Left renal cortex interstitium (tissue), 4 donors: ENCODE measurements around the gene CCDC142. TPM values are rescaled to one million over a fixed set of nuclear protein-coding genes. Genes with fewer than 3 reads are reported as not detected.
"Not testable (repeated sequence)": the region's sequence is repeated elsewhere in the genome, so short reads cannot be mapped to it uniquely, and the experiment has no call there.

ENCODE experiments used
- DNase-seq, 4 donors: peaks; one replicate each; pipeline ENCODE4 v3.0.0-alpha.2; 2013; ENCODE audit warnings: low read depth in 4 of 4, low spot score in 2 of 4, missing footprints in 1 of 4
- polyA plus RNA-seq, 4 donors: library from polyadenylated mRNA; unstranded; fragments of 120-200 nt; gene quantifications; one replicate each; pipeline ENCODE4 v1.2.1, GENCODE V29; 2013; ENCODE audit not compliant: insufficient read length in 4 of 4

Gene CCDC142
- polyA plus RNA-seq, 4 donors = 8.5 to 19.7 (median 13.4) TPM

GRCh38 chr2:74500578-74500946 lies 17.8 kb upstream of the CCDC142 start:
- DNase-seq = no peak

DNA sequence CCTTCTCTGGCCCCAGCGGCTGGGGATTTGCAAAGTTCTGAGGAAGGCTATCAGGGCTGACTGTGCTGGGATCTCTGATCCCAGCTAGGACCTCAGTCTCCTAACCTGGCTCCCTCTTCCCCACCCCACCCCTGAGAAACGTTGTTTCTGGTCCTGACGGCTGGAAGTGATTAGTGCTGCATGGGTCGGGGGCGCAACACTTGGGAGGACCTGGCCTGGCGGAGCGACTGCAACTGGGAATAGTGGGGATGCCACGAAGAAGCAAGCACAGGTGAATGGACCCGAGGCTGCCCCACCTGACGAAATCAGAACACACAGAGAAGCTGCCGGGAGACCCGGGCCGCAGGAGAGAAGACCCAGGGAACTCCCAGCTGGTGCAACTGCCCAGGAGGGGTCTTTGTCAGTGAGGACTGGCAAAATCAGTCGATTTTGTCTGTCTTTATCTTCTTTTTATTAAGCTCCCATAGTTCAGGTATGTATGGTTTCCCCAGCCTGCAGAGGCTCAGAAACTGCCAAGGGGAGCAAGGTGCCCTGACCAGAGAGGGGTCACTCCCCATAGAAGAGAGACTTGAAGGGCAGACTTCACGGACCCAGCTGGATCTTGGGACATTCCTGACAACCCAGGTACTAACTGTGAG lies 17.3 kb upstream of the CCDC142 start:
- DNase-seq = no peak

DNA sequence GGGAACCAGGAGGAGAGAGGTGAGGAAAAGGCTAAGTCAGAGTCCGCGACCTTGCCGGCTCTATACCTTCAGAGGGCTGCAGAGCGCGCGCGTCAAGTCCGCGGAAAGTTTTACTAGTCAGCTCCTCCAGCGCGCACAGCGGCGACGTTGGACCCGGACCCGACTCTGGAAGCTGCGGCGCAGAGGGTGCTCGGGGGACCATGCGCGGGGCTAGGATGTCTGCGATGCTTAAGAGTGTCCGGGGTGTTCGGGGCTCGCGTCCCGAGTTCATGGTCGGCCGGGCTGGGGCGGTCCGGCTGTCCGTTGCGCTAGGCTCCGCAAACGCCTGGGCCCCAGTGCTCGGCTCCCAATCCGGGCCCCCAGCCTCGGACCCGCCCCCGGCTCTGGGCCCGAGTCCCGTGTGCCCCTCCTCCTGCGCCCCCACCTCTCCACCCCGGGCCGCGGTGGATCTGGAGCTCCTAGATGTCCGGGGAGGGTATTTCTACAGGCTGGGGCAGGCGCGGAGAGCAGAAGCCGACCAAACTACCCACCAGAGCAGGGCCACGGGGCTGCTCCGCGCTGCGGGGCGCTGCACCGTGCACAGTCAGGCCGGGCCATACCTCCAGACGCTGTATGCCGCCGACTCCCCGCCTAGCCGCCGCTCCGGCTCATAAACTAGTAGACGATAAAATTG lies 16.6 kb upstream of the CCDC142 start, which contains the start of gene LBX2:
TSS of gene LBX2 (minus strand) at position 337 of the 673 bp plus-strand sequence. CDS start at position 271, 66 bp downstream.
- DNase-seq = no peak

GRCh38 chr2:74498500-74499266 lies 15.9 kb upstream of the CCDC142 start:
- no peak for DNase-seq

- DNase-seq = no peak
These were observed 15.1 kb upstream of the CCDC142 start for GRCh38 chr2:74497777-74498499.

DNA sequence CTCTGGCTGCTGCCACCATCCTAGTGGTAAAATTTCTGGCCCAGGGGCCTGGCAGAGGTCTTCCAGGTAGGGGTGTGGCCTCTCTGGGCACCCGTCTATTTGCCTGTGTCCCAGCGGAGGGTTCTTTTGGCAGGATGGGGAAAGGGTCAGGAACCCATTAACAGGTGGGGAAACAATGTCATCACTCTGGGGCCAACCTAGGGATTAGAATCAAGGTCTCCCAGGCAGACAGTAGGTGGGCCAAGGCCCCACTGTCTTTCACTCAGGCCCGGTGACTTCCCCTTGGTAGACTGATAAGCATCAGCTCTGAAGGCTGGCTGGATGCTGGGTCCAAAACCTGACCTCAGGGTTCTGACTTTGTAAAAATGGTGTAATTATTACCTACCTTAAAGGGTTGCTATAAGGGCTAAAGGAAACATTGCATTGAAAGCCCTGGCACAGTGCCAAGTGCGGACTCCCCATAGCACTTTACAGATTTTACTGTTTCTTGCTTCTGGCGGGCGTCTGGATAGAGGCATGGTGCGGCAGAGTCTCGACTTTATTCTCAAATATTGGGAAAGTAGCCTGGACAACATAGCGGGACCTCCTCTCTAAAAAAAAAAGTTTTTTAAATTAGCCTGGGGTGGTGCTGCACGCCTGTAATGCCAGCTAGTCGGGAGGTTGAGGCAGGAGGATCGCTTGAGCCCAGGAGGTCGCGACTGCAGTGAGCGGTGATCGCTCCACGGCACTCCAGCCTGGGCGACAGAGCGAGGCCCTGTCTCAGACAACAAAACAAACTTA lies 14.4 kb upstream of the CCDC142 start:
- DNase-seq = no peak

DNA sequence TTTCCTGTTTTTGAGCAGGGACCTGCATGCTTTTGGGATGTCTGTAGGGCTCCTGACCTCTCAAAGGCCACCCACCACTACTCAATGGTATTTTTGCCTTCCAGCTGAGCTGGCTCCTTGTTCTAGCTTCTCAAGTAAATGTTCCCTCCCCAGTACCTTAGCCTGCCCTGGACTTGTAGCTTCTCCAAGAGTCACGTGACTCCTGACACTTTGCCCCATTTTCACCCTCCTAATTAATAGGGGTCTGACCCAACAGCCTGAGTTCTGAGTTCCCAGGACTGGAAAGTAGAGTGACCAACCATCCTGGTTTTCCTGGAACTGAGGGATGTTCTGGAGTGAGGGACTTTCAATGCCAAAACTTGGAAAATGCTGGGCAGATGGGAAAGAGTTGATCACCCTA lies 12.6 kb upstream of the CCDC142 start:
- DNase-seq = no peak

DNA sequence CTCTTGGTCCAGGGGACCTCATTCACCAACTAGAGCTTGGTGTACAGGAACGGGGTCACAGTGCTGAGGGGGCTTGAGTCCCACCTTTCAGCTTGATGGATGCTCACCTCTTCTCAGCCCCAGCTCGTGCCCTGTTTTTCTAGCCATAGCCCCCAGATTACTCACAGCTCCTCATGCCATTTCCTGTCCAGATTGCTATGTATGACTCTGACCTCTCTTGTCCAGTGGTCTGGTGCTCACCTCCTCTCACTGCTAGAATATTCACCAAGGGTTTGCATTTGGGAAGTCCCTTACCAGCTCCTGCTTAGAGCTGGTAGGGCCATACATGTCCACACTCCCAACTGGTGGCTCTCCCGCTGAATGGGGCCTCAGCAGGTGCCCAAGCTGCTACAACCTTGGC lies 10.7 kb upstream of the CCDC142 start:
- DNase-seq = no peak

DNA sequence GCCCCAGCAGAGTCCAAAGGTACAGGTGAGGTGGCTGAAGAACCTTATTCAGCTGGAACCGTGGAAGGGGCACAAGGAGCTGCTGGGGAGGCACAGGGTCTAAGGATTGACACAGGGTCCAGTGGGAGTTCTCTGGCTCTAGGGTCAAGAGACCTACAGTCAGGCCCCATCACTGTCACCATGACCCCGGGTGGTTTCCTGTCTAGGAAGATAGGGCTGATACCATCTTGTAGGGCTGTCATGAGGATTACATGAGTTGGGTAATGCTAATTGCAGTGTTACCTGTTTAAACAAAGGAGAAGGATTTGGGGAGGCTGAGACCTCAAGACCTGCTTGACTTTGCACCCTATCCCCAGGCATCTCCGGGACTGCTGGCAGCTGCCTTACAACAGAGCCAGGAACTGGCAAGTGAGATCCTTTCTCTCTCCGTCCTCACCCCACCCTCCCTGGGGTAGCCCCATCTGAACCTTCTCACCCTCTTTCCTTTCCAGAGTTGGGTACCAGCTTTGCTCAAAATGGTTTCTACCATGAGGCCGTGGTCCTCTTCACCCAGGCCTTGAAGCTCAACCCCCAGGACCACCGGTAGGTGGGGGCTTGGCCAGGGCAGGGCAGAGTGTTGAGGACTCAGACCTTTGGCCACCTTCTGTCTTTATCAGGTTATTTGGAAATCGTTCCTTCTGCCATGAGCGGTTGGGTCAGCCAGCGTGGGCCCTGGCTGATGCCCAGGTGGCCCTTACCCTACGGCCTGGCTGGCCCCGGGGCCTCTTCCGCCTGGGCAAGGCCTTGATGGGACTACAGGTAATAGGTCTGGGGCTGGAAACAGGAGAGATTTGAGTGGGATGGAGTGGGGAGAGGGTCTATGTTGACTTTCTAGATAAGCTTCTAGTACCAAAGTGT lies 9.1 kb upstream of the CCDC142 start:
- DNase-seq = no peak

DNA sequence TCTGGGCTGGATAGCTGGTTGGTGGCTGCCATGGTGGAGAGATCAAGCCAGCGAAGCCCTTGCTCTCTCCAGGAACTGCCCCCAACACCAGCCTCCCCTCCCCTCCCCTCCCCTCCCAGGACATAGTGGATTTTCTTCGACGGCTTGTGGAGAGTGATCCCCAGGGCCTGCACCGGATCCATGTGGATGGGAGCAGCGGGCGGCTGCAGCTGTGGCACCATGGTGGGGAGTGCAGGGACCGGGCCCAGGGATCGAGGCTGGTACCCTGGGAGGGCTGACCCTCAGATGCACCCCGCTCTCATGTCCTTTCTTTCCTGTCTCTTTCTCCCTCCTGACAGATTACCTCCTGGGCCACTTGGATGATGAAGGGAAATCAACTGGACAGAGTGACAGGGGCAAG lies 7.1 kb upstream of the CCDC142 start:
- no peak for DNase-seq

GRCh38 chr2:74488643-74489481 lies 6.1 kb upstream of the CCDC142 start:
- no peak for DNase-seq

- no peak for DNase-seq
These were observed 3.3 kb upstream of the CCDC142 start for GRCh38 chr2:74486141-74486540.

GRCh38 chr2:74483675-74484164 lies 922 bp upstream of the CCDC142 start:
- not testable (repeated sequence) for DNase-seq

DNA sequence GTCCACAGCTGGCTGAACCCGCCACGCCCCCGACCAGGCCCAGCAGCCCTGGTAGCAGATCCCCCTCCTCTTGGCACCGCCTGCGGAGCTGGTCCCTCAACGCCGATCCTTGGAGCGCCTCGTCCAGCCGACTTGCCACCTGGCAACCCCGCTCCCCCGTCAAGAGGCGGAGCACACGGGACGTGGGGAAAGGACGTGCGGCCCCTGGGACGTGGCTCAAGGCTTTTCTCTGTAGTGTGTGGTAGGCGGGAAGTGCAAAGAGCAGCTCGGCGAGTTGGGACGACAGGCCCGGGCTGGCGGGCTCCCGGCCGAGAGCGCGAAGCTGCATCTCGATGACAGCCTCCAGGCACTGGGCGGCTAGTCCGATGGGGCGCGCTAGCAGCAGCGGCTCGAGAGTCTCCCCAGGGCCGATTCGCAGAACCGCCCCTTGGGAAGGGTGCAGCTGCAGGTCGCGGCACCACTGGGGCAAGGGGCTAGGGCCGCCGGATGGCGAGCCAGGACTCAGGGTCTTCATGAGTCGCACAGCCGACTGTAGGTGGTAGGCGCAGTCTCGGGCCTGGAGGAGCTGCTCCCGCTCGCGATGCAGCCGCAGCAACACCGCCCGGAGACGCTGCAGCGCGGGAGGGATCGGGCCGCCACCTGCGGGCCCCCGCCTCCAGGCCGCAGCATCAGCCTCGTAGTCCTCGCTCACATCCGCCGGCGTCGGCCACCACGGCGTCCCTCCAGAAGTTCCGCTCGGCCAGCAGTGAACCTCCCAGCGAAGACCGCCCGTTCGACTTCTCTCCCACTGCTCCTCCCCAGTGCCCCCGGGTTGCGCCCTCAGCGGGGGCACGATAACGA lies 617 bp downstream of the CCDC142 start:
- no peak for DNase-seq

DNA sequence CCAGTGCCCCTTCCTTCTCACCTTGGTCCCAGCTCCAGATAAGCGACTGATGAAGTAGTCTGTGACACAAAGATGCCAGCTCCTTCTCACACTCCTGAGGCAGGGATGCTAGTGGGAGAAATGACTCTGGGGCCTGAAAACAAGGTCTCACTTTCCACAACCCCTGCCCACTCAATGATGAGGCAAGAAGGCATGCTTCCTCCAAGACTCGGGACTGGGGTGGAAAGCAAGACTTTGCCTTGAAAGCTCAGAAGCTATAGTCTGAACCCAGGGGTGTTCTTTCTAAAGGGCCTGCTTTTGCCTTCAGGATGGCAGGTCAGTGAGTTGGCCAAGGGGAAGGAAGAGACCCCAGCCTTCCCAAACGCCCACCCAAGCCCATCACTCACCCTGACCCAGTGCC lies 1.4 kb downstream of the CCDC142 start:
- DNase-seq = no peak

GRCh38 chr2:74474899-74475298 lies 7.9 kb downstream of the CCDC142 start:
- DNase-seq = no peak

- DNase-seq = no peak
These were observed 8.3 kb downstream of the CCDC142 start for GRCh38 chr2:74474481-74474880.
